Measurements from ENCODE around the gene MEX3D. TPM values are rescaled to one million over a fixed set of nuclear protein-coding genes. Genes with fewer than 3 reads are reported as not detected.

MEX3D gene
- total RNA-seq, 1 experiment from 2014 or later: 70.4 TPM

DNA sequence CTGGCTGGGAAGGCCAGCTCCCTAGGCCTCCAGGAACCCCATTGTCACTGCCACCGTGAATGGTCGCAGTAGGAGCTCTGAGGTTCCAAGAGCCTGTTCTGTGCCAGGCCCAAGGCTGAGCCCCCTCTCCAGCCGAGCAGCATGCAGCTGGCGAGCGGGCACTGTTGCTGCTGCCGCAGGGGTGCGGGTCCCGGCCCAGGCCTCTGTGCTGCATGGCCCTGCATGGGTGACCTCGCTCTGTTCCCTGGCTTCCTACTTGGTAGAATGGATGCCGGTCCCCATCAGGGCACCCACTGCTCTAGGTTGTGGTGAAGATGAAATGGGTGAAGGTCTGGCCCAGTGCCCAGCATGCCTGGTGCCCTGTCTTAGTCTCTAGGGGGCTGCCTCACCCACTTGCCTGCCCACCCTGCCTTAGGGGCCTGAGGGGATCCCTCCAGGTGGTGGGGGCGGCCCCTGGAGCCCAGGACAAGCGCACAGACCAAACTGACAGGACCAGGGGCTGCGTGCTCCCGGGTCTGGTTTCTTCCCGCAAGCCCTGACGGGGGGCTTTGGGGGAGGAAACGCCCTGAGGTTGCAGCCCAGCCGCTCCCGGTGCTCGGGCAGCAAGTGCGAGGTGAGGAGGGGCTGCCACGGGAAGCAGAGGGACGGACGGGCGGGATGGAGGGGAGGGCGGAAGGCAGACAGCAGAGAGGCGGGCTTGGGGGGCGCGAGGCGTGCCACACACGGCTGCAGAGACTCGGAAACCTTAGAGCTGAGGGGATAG is 45.9 kb upstream of the MEX3D start:
- Histone ChIP-seq H2AFZ (ENCODE audit: low read length) (no peak overlapping the region), H4K8ac (replicated peaks; ENCODE audit: insufficient read length, low read depth, low read length) (no peak overlapping the region), H2BK5ac (ENCODE audit: insufficient read length, low read length) (no peak overlapping the region), H3K18ac (ENCODE audit: insufficient read length, low read depth, low read length) (no peak overlapping the region), H3K14ac (ENCODE audit: insufficient read depth, low read length) (no peak overlapping the region), H2BK15ac (ENCODE audit: low read depth, low read length) (no peak overlapping the region), H3K27ac (ENCODE audit: insufficient read length, low read depth, low read length) (no peak overlapping the region), H2BK20ac (ENCODE audit: low read depth, low read length, poor library complexity, severe bottlenecking) (no peak overlapping the region), H2BK120ac (ENCODE audit: low read depth, low read length, poor library complexity, severe bottlenecking) (no peak overlapping the region), H3K23me2 (ENCODE audit: insufficient read length, low read depth, low read length, poor library complexity, severe bottlenecking) (no peaks in the 10 kb centered on the region), H3K4me1 (ENCODE audit: insufficient read depth, low read length) (no peaks in the 10 kb centered on the region), H2BK12ac (ENCODE audit: insufficient read length, low read depth, low read length) (no peak overlapping the region), H3K27me3 (ENCODE audit: insufficient read depth, low read length) (no peaks in the 10 kb centered on the region), H3K4ac (ENCODE audit: low read depth, low read length) (no peak overlapping the region), H3K56ac (ENCODE audit: insufficient read length, low read depth, low read length) (no peak overlapping the region), H3K23ac (ENCODE audit: insufficient read length, low read depth, low read length) (no peak overlapping the region), H3T11ph (ENCODE audit: low read length) (no peak overlapping the region), H4K20me1 (ENCODE audit: control insufficient read depth, insufficient read depth, insufficient read length) (no peaks in the 10 kb centered on the region), H3K79me2 (ENCODE audit: insufficient read depth, low read length) (no peaks in the 10 kb centered on the region), H3K9ac (ENCODE audit: extremely low read depth, insufficient read length, low read length) (no peak overlapping the region), H4K5ac (ENCODE audit: insufficient read length, low read depth, low read length) (no peak overlapping the region), H3K79me1 (ENCODE audit: insufficient read depth, low read depth, low read length, poor library complexity, severe bottlenecking) (no peaks in the 10 kb centered on the region), H3K9me3 (ENCODE audit: control insufficient read depth, low read depth, low read length) (no peaks in the 10 kb centered on the region), H3K4me2 (ENCODE audit: insufficient read depth, insufficient read length, low read length) (no peak overlapping the region), H4K91ac (ENCODE audit: insufficient read length, low read depth, low read length) (no peak overlapping the region), H2AK5ac (ENCODE audit: insufficient read length, low read length) (no peak overlapping the region)
- H3K27ac Mint-ChIP-seq: no peak overlapping the region; a peak in 1 of 7 replicates
- no peak for DNase-seq
- TF ChIP-seq, protein P1, sequence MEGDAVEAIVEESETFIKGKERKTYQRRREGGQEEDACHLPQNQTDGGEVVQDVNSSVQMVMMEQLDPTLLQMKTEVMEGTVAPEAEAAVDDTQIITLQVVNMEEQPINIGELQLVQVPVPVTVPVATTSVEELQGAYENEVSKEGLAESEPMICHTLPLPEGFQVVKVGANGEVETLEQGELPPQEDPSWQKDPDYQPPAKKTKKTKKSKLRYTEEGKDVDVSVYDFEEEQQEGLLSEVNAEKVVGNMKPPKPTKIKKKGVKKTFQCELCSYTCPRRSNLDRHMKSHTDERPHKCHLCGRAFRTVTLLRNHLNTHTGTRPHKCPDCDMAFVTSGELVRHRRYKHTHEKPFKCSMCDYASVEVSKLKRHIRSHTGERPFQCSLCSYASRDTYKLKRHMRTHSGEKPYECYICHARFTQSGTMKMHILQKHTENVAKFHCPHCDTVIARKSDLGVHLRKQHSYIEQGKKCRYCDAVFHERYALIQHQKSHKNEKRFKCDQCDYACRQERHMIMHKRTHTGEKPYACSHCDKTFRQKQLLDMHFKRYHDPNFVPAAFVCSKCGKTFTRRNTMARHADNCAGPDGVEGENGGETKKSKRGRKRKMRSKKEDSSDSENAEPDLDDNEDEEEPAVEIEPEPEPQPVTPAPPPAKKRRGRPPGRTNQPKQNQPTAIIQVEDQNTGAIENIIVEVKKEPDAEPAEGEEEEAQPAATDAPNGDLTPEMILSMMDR (conservative IDR thresholded peaks at IDR 0.05): no peak
- no peaks in the 10 kb centered on the region for H3K9me3 Mint-ChIP-seq
- peaks cover 51 to 87% (median 83%) of the 10 kb centered on the region in 3 experiments; a peak in 6 of 7 replicates for H3K36me3 Mint-ChIP-seq (ENCODE audit: insufficient read depth in 1 of 3, low read depth in 3 of 3)
- H3K4me3 Mint-ChIP-seq: no peak overlapping the region
- no CpG with 5 or more reads among the region's 32 CpGs for WGBS (ENCODE audit: extremely low coverage, insufficient read length, low lambda C conversion rate)
- H3K27me3 Mint-ChIP-seq (ENCODE audit: low read depth): no peaks in the 10 kb centered on the region
- H3K4me1 Mint-ChIP-seq: peaks cover 0 to 11% of the 10 kb centered on the region in 2 experiments; a peak in 3 of 4 replicates
